Uterus (tissue), 2 donors: ENCODE data around the gene ITPR3.

Experiments
- CTCF ChIP-seq, 4 experiments: fragments of 200-600 bp in 2 of 4; fragments of 450-650 bp in 2 of 4; sonication (generic) in 2 of 4; IDR thresholded peaks; one replicate each; pipeline ENCODE4 v1.5.1; 2016 to 2019; ENCODE audit warnings: antibody characterized with exemption in 4 of 4, mild to moderate bottlenecking in 2 of 4, moderate library complexity in 1 of 4
- POLR2A ChIP-seq, 2 donors: fragments of 450-650 bp; IDR thresholded peaks; one replicate each; pipeline ENCODE4 v1.6.1; 2016; ENCODE audit warnings: antibody characterized with exemption in 2 of 2, mild to moderate bottlenecking in 1 of 2, moderate library complexity in 1 of 2

DNA sequence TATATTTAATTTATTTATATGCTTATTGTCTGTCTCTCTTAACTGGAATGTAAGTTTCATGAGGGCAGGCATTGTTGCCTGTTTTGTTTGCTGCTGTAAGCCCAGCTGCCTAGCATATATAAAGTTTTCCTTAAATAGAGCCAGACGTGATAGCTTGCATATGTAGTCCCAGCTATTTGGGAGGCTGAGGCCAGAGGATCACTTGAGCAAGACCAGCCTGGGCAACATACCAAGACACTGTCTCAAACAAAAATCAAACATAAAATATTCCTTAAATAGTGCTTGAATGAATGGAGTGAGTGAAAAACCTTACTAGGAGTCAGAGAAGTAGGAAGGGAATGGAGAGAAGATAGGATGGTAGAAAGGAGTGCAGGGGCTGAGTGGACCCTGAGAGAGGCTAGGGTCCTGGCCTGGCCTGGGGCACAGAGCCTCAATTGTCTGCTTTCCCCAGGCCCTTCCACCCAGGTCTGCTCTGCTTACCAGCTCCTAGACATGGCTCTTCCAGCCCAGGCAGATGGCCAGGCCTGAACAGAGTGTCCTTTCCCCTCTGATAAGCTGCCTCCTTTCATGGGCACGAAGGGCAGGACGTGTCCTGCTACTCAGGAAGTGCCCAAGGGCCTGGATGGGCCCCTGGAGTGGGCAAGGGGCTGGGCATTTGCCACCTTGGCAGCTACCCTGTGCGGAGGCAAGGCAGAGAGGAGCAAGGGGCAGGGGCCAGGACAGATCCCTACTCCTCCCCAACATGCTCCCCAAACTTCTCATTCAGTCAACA is 23.4 kb upstream of the ITPR3 start:
- TF ChIP-seq CTCF (IDR thresholded peaks at IDR 0.05) (no peak), POLR2A (IDR thresholded peaks at IDR 0.05) (no peak)
